B cell (primary cell): ENCODE measurements around the gene EXD3. TPM values are rescaled to one million over a fixed set of nuclear protein-coding genes. Genes with fewer than 3 reads are reported as not detected.

ENCODE experiments used
- ATAC-seq: fragments of 200-7000 bp; cut with Tn5 transposase; one replicate; pipeline ENCODE4 v1.10.0; 2021; ENCODE audit warnings: low read depth, mild to moderate bottlenecking, moderate number of reproducible peaks, moderate library complexity
- CTCF ChIA-PET: fragments of 350-600 bp; sonication (Branson Sonifier 250); formaldehyde crosslinking; loops from one replicate; lab custom pipeline; 2021; ENCODE audit warnings: antibody characterized with exemption, inconsistent platforms; lab: Charles Lee
- POLR2A ChIA-PET: fragments of 350-600 bp; sonication (Branson Sonifier 250); formaldehyde crosslinking; loops from one replicate; lab custom pipeline; 2021; ENCODE audit warnings: antibody characterized with exemption; lab: Charles Lee
- DNase-seq: peaks from one replicate; pipeline ENCODE4 v3.0.0; 2013
- H2AFZ ChIP-seq: 2 replicates; pipeline ENCODE4 v1.6.1; 2012; ENCODE audit warnings: mild to moderate bottlenecking, low read depth, low read length; ENCODE audit not compliant: insufficient read depth, poor library complexity, severe bottlenecking
- H3K27ac ChIP-seq, 2 donors: 1 replicate in 1 of 2; 2 replicates in 1 of 2; pipeline ENCODE4 v1.5.1; 2012 to 2013; ENCODE audit warnings: low read length in 2 of 2, mild to moderate bottlenecking in 2 of 2, moderate library complexity in 1 of 2
- H3K27me3 ChIP-seq, 4 experiments: fragments of 200-600 bp in 1 of 4; sonication (generic) in 1 of 4; replicated peaks in 1 of 4; 1 replicate in 2 of 4; 2 replicates in 2 of 4; pipeline versions ENCODE4 v1.6.1 to v1.7.0; 2013 to 2016; ENCODE audit warnings: low read length in 3 of 4, mild to moderate bottlenecking in 2 of 4, mixed read lengths in 1 of 4, moderate library complexity in 1 of 4; ENCODE audit not compliant: insufficient read depth in 4 of 4, control insufficient read depth in 3 of 4; ENCODE audit errors: control extremely low read depth in 1 of 4
- H3K36me3 ChIP-seq, 2 experiments: replicated peaks in 1 of 2; 1 replicate in 1 of 2; 2 replicates in 1 of 2; pipeline versions ENCODE4 v1.6.1 to v1.7.1; 2013; ENCODE audit warnings: low read length in 1 of 2; ENCODE audit not compliant: insufficient read depth in 2 of 2, control insufficient read depth in 1 of 2; ENCODE audit errors: control extremely low read depth in 1 of 2, extremely low read depth in 1 of 2
- H3K4me1 ChIP-seq, 2 donors: fragments of 200-600 bp in 1 of 2; sonication (generic) in 1 of 2; 1 replicate in 1 of 2; 2 replicates in 1 of 2; pipeline versions ENCODE4 v1.5.1 to v1.6.1; 2013 to 2017; ENCODE audit warnings: low read length in 2 of 2; ENCODE audit not compliant: control insufficient read depth in 2 of 2, insufficient read depth in 2 of 2
- H3K4me2 ChIP-seq: replicated peaks from 2 replicates; pipeline ENCODE3; 2012; ENCODE audit warnings: mild to moderate bottlenecking, low read depth, low read length; ENCODE audit not compliant: poor library complexity, severe bottlenecking
- H3K4me3 ChIP-seq, 5 experiments: fragments of 200-600 bp in 1 of 5; sonication (generic) in 1 of 5; 1 replicate in 3 of 5; 2 replicates in 2 of 5; pipeline versions ENCODE4 v1.5.1 to v1.7.0; 2011 to 2016; ENCODE audit warnings: low read length in 4 of 5, mild to moderate bottlenecking in 4 of 5, low read depth in 2 of 5, control low read depth in 1 of 5, moderate library complexity in 1 of 5; ENCODE audit not compliant: insufficient read depth in 1 of 5; ENCODE audit errors: control extremely low read depth in 1 of 5, extremely low read depth in 1 of 5
- H3K79me2 ChIP-seq: fragments of 200-600 bp; sonication (generic); one replicate; pipeline ENCODE4 v1.6.0; 2016; ENCODE audit warnings: low read length; ENCODE audit not compliant: control insufficient read depth, insufficient read depth
- H3K9ac ChIP-seq: fragments of 200-600 bp; sonication (generic); 2 replicates; pipeline ENCODE4 v1.6.1; 2017; ENCODE audit warnings: mild to moderate bottlenecking, low read length, moderate library complexity
- H3K9me3 ChIP-seq, 3 donors: one replicate each; pipeline versions ENCODE4 v1.6.1 to v1.7.1; 2013; ENCODE audit warnings: low read length in 2 of 3; ENCODE audit not compliant: control insufficient read depth in 2 of 3, insufficient read depth in 1 of 3; ENCODE audit errors: control extremely low read depth in 1 of 3
- H4K20me1 ChIP-seq: 2 replicates; pipeline ENCODE4 v1.6.0; 2012; ENCODE audit warnings: mild to moderate bottlenecking, low read length; ENCODE audit not compliant: insufficient read depth, control insufficient read depth, poor library complexity, severe bottlenecking
- H3K27ac Mint-ChIP-seq: one replicate; pipeline ENCODE4 v1.8.0; 2021; ENCODE audit warnings: mixed read lengths
- H3K27me3 Mint-ChIP-seq: one replicate; pipeline ENCODE4 v1.8.0; 2021; ENCODE audit warnings: mixed read lengths
- H3K4me1 Mint-ChIP-seq: one replicate; pipeline ENCODE4 v1.8.0; 2021; ENCODE audit warnings: mixed read lengths
- H3K4me3 Mint-ChIP-seq: one replicate; pipeline ENCODE4 v1.8.0; 2021; ENCODE audit warnings: mixed read lengths
- H3K9me3 Mint-ChIP-seq: one replicate; pipeline ENCODE4 v1.8.0; 2022; ENCODE audit warnings: mixed read lengths; ENCODE audit not compliant: insufficient read depth
- CTCF ChIP-seq: fragments of 200-600 bp; IDR thresholded peaks from one replicate; pipeline ENCODE4 v1.8.0; 2022; ENCODE audit warnings: antibody characterized with exemption, mild to moderate bottlenecking
- EZH2 ChIP-seq: IDR thresholded peaks from 2 replicates; pipeline ENCODE4 v1.6.1; 2012; ENCODE audit warnings: borderline replicate concordance, low read depth, mild to moderate bottlenecking, moderate library complexity, low read length; ENCODE audit not compliant: insufficient read depth, poor library complexity, severe bottlenecking
- WGBS: methylation state at CpG from one replicate; pipeline ENCODE4 v1.1.5; 2013; ENCODE audit warnings: missing lambda C conversion rate; ENCODE audit not compliant: insufficient coverage; 5-methylcytosine and 5-hydroxymethylcytosine counted together
- intact Hi-C: fragments of 100-400 bp; cut with micrococcal nuclease; formaldehyde crosslinking; loops from one replicate; pipeline ENCODE4 v1.10.0; 2022
- polyA plus RNA-seq: library from polyadenylated mRNA; depleted of rRNA; stranded (reverse); fragments of >200 nt; gene quantifications from 2 replicates; pipeline ENCODE4 v1.2.3, GENCODE V29; 2012
- total RNA-seq, 2 donors: library from RNA; stranded (reverse); fragments of 120-200 nt in 1 of 2; gene quantifications; 1 replicate in 1 of 2; 2 replicates in 1 of 2; pipeline versions ENCODE4 v1.2.3 to v1.2.4, GENCODE V29; 2013 to 2022

Gene EXD3
- total and polyA plus RNA-seq, 2 donors (not counting 1 experiment from before 2014, with no cell fraction given): 22.5 to 23.7 TPM

- H3K79me2 ChIP-seq: no peaks in the 10 kb centered on the region
- H3K4me1 ChIP-seq: no peaks in the 10 kb centered on the region
- no peak overlapping the region for H3K27ac ChIP-seq
- no peak overlapping the region for H2AFZ ChIP-seq
- ATAC-seq (no peak), DNase-seq (no peak)
- H3K4me3 ChIP-seq: no peak overlapping the region
- no peaks in the 10 kb centered on the region for H3K27me3 ChIP-seq
- peaks cover 0 to 7% (median 3%) of the 10 kb centered on the region in 3 donors for H3K9me3 ChIP-seq
- TF ChIP-seq EZH2 (no peak), CTCF (no peak)
- 96% methylated on average over 25 of the region's 25 CpGs for WGBS
- no peaks in the 10 kb centered on the region for H3K36me3 ChIP-seq
- no peak overlapping the region for H3K9ac ChIP-seq
- ChIA-PET POLR2A (no interaction called here), CTCF (no interaction called here)
- H4K20me1 ChIP-seq: no peaks in the 10 kb centered on the region
- Mint-ChIP-seq H3K4me1 (no peaks in the 10 kb centered on the region), H3K27ac (no peak overlapping the region), H3K27me3 (no peaks in the 10 kb centered on the region), H3K4me3 (no peak overlapping the region), H3K9me3 (no peaks in the 10 kb centered on the region)
- intact Hi-C loops: no loop called here
- H3K4me2 ChIP-seq: no peak overlapping the region
Measured at GRCh38 chr9:137371946-137372651, 50.9 kb downstream of the EXD3 start.

GRCh38 chr9:137371521-137371941 is 51.4 kb downstream of the EXD3 start:
- Histone ChIP-seq H3K4me1 (no peaks in the 10 kb centered on the region), H3K36me3 (no peaks in the 10 kb centered on the region), H2AFZ (no peak overlapping the region), H3K9ac (no peak overlapping the region), H3K27me3 (no peaks in the 10 kb centered on the region), H4K20me1 (no peaks in the 10 kb centered on the region), H3K9me3 (peaks cover 0 to 7% (median 3%) of the 10 kb centered on the region in 3 donors), H3K79me2 (no peaks in the 10 kb centered on the region), H3K4me3 (no peak overlapping the region), H3K4me2 (no peak overlapping the region), H3K27ac (no peak overlapping the region)
- ChIA-PET POLR2A (no interaction called here), CTCF (no interaction called here)
- 92% methylated on average over 13 of the region's 16 CpGs for WGBS
- Mint-ChIP-seq H3K4me1 (no peaks in the 10 kb centered on the region), H3K9me3 (no peaks in the 10 kb centered on the region), H3K27ac (no peak overlapping the region), H3K27me3 (no peaks in the 10 kb centered on the region), H3K4me3 (no peak overlapping the region)
- no peak for TF ChIP-seq CTCF
- no peak for TF ChIP-seq EZH2
- intact Hi-C loops: no loop called here
- DNase-seq: no peak
- ATAC-seq: no peak
